ENCODE results near the gene C2orf76.
"Not testable (repeated sequence)": the region's sequence is repeated elsewhere in the genome, so short reads cannot be mapped to it uniquely, and the experiment has no call there.

Gene C2orf76

DNA sequence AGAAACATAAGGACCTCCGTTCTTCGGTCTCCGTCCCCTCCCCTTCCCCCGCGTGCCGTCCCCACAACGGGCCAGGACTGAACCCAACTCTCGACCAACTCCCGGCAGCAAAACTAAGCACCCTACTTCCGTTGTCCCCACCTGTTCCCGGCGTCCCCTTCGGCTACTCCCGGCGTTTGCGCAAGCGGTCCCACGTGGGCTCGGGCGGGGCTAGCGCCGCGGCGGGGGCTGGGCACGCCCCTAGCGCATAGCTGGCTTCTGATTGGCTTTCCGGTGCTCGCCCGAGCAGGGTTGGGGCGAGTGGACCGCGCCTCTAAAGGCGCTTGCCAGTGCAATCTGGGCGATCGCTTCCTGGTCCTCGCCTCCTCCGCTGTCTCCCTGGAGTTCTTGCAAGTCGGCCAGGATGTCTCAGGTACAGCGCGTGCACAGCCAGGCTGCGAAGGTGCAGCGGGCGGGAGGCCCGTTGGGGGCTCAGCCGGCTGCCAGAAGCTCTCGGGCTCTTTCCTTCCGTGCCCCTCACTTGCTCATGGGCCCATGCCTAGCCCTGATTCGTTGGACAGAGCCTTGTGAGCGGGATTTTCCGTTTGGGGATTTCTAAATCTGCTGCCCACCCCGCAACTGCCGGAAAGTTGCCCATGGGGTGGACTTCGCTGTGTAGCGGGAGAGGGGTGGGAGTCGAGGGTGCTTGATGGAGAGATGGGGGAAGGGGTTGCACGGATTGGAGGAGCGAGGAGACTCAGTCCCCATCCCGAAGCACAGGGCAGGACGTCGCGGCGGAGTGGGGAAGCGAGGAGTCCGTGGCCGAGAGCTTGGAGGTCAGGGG, at the start of gene C2orf76, which contains the start of gene DBI:
TSS of gene C2orf76 (minus strand) at position 186 of the 823 bp plus-strand sequence. CDS start 26,875 bp downstream, outside the sequence.
TSS of gene DBI (plus strand) at position 329 of the 823 bp plus-strand sequence. CDS start at position 404, 75 bp downstream.
- Mint-ChIP-seq H3K36me3 (ENCODE audit: insufficient read depth) (peaks cover 36% of the 10 kb centered on the region), H3K27me3 (no peaks in the 10 kb centered on the region), H3K4me1 (peaks cover 58% of the 10 kb centered on the region), H3K27ac (ENCODE audit: low read depth) (peak within 1 kb of the TSS; percentile 90), H3K9me3 (no peaks in the 10 kb centered on the region), H3K4me3 (peak within 1 kb of the TSS; percentile 99)
- ATAC-seq (replicated peaks; ENCODE audit: extremely low read depth, poor library complexity, severe bottlenecking) (peak; percentile 91), DNase-seq (ENCODE audit: low spot score in 2 of 2) (peak; percentile 83 to 85)

DNA sequence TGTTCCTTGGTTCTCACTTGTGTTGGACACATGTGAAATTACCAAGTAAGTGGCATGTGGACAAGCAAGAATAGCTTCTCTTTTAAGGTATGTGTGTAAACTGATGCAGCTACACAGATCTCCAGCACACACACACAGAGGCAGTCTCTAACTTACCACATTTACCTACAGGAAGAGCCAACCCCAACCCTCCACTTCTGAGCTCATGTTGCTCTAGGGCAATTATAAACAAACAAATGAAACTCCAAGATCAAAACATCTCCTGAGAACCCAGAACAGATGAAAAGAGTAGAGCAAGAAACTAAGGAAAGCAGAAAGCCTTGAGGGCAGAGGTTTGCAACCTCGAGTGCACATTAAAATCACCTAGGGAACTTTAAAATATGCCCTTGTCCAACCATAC, 49.0 kb upstream of the C2orf76 start:
- no peak for DNase-seq (ENCODE audit: low spot score in 2 of 2)
- H3K4me3 Mint-ChIP-seq: no peak overlapping the region
- peaks cover 40% of the 10 kb centered on the region for H3K27me3 Mint-ChIP-seq
- H3K4me1 Mint-ChIP-seq: no peaks in the 10 kb centered on the region
- H3K27ac Mint-ChIP-seq (ENCODE audit: low read depth): no peak overlapping the region
- H3K9me3 Mint-ChIP-seq: no peaks in the 10 kb centered on the region
- no peaks in the 10 kb centered on the region for H3K36me3 Mint-ChIP-seq (ENCODE audit: insufficient read depth)
- ATAC-seq (replicated peaks; ENCODE audit: extremely low read depth, poor library complexity, severe bottlenecking): no peak

DNA sequence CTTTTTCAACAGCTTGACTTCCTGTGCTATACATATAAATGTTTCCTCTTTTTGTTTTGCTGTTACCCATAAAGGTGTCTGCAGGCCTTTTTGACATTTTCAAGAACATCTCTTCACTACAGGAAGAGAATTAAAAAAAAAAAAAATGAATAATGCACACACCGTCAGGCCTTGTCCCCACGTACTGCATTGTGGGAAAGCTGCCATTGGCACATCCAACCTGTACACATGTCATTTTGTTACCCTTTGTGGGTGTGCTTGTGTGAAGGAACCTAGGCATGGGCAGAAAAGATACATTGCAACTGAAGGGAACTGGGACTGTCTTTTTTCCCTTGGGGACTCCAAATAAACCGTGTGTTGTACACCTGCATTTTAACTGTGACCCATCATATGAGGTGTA, 48.3 kb upstream of the C2orf76 start:
- H3K36me3 Mint-ChIP-seq (ENCODE audit: insufficient read depth): no peaks in the 10 kb centered on the region
- no peak overlapping the region for H3K27ac Mint-ChIP-seq (ENCODE audit: low read depth)
- DNase-seq (ENCODE audit: low spot score in 2 of 2) (no peak), ATAC-seq (replicated peaks; ENCODE audit: extremely low read depth, poor library complexity, severe bottlenecking) (no peak)
- H3K4me1 Mint-ChIP-seq: no peaks in the 10 kb centered on the region
- peaks cover 44% of the 10 kb centered on the region for H3K27me3 Mint-ChIP-seq
- H3K9me3 Mint-ChIP-seq: no peaks in the 10 kb centered on the region
- no peak overlapping the region for H3K4me3 Mint-ChIP-seq

DNA sequence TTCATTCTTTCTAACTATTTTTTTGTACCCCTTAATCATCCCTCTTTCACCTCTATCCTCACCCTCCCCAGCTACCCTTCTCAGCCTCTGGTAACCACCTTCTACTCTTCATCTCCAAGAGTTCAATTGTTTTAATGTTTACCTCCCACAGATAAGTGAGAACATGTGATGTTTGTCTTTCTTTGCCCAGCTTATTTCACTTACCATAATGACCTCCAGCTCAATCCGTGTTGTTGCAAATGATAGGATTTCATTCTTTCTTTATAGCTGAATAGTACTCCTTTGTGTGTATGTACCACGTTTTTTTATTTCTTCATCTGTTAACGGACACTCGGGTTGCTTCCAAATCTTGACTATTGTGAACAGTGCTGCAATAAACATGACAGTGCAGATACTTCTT, 42.9 kb upstream of the C2orf76 start:
- H3K27me3 Mint-ChIP-seq: peaks cover 35% of the 10 kb centered on the region
- H3K27ac Mint-ChIP-seq (ENCODE audit: low read depth): no peak overlapping the region
- no peaks in the 10 kb centered on the region for H3K36me3 Mint-ChIP-seq (ENCODE audit: insufficient read depth)
- H3K4me1 Mint-ChIP-seq: no peaks in the 10 kb centered on the region
- H3K9me3 Mint-ChIP-seq: no peaks in the 10 kb centered on the region
- ATAC-seq (replicated peaks; ENCODE audit: extremely low read depth, poor library complexity, severe bottlenecking) (no peak), DNase-seq (ENCODE audit: low spot score in 2 of 2) (no peak)
- no peak overlapping the region for H3K4me3 Mint-ChIP-seq

DNA sequence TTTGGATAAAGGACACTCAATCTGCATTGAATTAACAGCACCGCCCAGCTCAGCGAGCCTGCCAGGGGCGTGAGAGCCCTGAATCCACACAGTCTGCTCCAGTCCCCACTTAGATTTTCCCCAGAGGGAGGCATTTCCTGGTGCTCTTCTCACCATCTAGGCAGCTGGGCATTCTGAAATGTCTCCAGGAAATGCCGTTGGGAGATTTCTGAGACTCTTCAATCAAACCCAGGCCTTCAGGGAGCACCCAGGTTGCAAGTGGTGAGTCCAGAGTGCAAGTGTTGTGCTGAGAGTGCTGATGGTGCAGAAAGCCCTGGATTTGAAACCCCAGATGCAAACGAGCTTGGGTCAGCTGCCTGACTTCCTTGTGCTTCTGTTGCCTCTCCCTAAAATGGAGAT, 41.6 kb upstream of the C2orf76 start:
- Mint-ChIP-seq H3K4me3 (no peak overlapping the region), H3K27ac (ENCODE audit: low read depth) (no peak overlapping the region)
- no peak for ATAC-seq (replicated peaks; ENCODE audit: extremely low read depth, poor library complexity, severe bottlenecking)

DNA sequence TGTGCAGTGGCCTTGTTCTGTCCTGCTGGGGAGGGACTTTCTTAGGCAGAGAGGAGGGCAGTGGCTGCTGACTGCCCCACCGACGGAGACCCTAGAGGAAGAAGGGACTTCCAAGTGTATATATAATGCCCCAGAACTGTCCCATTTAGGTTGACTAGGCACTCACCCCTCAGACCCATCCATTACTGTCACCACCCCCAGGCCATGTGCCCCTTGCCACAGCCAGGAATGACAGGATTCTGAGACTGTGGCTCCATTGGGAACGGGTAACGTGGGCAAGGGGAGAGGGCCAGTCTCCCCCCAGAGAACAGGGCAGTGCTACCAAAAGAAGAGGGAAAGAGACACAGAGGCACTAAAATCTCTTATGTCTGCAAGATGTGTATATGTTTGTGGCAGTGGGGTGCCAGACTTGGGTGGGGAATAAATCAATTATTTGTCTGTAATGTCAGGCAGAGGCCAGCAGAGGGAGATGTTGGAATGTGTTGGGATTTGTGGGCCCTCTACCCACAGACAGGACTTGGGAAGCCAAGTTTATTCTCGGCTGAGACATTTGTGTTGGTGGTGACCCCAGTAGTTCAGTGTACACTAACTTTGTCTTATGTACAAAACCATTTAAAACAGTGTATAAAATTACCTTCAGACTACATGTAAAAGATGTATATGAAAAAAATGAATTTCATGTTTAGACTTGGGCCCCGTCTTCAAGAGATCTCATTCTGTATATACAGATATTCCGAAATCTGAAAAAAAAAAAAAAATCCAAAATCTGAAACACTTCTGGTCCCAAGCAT, 41.0 kb upstream of the C2orf76 start:
- H3K27me3 Mint-ChIP-seq: peaks cover 35% of the 10 kb centered on the region
- H3K36me3 Mint-ChIP-seq (ENCODE audit: insufficient read depth): no peaks in the 10 kb centered on the region
- H3K27ac Mint-ChIP-seq (ENCODE audit: low read depth): no peak overlapping the region
- no peak overlapping the region for H3K4me3 Mint-ChIP-seq
- H3K4me1 Mint-ChIP-seq: no peaks in the 10 kb centered on the region
- ATAC-seq (replicated peaks; ENCODE audit: extremely low read depth, poor library complexity, severe bottlenecking) (no peak), DNase-seq (ENCODE audit: low spot score in 2 of 2) (no peak)
- no peaks in the 10 kb centered on the region for H3K9me3 Mint-ChIP-seq

More for the DNA sequence above, 41.6 kb upstream of the C2orf76 start:
- Mint-ChIP-seq H3K4me1 (no peaks in the 10 kb centered on the region), H3K36me3 (ENCODE audit: insufficient read depth) (no peaks in the 10 kb centered on the region), H3K27me3 (peaks cover 35% of the 10 kb centered on the region), H3K9me3 (no peaks in the 10 kb centered on the region)
- DNase-seq (ENCODE audit: low spot score in 2 of 2): no peak

DNA sequence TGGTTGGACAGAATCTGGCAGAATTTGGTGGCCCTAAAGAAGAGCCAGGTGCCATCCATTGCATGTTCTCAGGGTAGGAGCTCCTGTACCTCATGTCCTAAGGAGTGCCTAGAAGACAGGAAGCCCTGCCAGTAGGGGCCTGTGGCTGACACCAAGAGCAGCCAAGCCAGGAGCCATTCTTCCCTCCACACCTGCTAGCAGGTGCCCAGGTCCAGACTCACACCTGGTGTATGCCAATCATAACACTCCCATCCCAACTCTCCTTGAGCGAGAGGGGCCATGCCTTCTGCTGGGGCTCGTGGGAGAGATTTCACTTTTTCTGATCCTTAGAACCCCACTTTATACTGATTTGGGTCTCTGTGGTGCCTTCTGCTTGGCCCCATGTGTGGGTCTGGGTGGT, 38.5 kb upstream of the C2orf76 start:
- ATAC-seq (replicated peaks; ENCODE audit: extremely low read depth, poor library complexity, severe bottlenecking) (no peak), DNase-seq (ENCODE audit: low spot score in 2 of 2) (no peak)
- Mint-ChIP-seq H3K4me3 (no peak overlapping the region), H3K27ac (ENCODE audit: low read depth) (no peak overlapping the region), H3K36me3 (ENCODE audit: insufficient read depth) (no peaks in the 10 kb centered on the region), H3K4me1 (no peaks in the 10 kb centered on the region), H3K27me3 (peaks cover 19% of the 10 kb centered on the region), H3K9me3 (no peaks in the 10 kb centered on the region)

DNA sequence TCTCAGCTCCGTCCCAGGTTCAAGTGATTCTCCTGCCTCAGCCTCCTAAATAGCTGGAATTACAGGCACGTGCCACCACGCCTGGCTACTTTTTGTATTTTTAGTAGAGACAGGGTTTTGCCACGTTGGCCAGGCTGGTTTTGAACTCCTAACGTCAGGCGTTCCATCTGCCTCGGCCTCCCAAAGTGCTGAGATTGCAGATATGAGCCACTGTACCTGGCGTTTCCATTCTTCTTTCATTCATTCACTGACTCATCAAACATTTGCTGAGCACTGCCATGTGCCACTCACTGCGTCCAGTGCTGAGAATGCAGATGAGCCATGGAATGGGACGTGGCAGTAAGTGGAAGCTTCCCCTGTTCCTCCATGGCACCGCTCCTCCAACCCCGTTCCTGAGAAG, 37.0 kb upstream of the C2orf76 start:
- not testable (repeated sequence) for H3K9me3 Mint-ChIP-seq; H3K27ac Mint-ChIP-seq (ENCODE audit: low read depth); H3K36me3 Mint-ChIP-seq (ENCODE audit: insufficient read depth); ATAC-seq (replicated peaks; ENCODE audit: extremely low read depth, poor library complexity, severe bottlenecking); H3K4me1 Mint-ChIP-seq; H3K4me3 Mint-ChIP-seq; DNase-seq (ENCODE audit: low spot score in 2 of 2)
- H3K27me3 Mint-ChIP-seq: peaks cover 30% of the 10 kb centered on the region

DNA sequence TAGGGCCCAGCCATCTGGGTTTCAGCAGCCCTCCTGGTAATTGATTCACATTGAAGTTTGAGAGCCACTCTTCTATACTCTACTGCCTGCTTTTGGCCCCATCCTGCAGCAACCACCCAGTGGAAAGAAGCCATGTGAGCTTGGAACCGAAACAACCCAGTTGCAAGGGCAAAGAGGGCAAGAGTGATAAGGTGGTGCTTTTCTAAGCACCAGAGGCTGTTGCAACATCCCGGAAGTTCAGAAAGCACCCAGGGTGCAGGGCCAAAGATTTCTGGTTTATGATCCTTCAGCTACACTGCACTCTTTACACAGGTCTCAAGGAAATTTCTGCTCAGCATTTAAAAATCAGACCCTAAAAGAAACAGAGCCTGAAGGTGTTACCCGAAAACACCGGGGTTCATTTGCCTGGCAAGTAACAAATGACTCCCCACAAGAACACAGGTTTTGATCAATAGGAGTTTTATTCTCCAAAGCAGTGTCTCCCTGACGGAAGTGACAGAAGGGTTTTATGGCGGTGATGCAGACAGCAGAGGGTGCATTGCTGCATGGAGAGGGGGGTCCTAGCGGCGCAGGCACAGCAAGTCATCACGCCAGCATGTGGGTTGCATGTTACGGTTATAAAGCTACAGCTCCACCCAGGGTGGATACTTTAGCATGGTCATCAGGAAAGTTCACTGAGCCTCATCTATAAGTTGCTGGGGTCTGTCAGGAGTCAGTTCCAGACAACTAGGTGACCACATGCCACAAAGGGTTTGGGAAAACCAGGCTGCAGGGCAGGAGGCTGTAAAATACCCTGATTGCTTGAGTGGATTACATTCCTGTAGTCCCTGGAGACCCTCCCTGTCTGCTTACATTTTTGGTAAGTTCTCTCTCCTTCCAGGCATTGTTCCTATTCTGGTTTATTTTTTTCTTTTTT, 36.3 kb upstream of the C2orf76 start:
- H3K4me1 Mint-ChIP-seq: peaks cover 5% of the 10 kb centered on the region
- peaks cover 37% of the 10 kb centered on the region for H3K27me3 Mint-ChIP-seq
- no peak overlapping the region for H3K27ac Mint-ChIP-seq (ENCODE audit: low read depth)
- ATAC-seq (replicated peaks; ENCODE audit: extremely low read depth, poor library complexity, severe bottlenecking) (no peak), DNase-seq (ENCODE audit: low spot score in 2 of 2) (no peak)
- H3K4me3 Mint-ChIP-seq: no peak overlapping the region
- H3K9me3 Mint-ChIP-seq: no peaks in the 10 kb centered on the region
- no peaks in the 10 kb centered on the region for H3K36me3 Mint-ChIP-seq (ENCODE audit: insufficient read depth)

DNA sequence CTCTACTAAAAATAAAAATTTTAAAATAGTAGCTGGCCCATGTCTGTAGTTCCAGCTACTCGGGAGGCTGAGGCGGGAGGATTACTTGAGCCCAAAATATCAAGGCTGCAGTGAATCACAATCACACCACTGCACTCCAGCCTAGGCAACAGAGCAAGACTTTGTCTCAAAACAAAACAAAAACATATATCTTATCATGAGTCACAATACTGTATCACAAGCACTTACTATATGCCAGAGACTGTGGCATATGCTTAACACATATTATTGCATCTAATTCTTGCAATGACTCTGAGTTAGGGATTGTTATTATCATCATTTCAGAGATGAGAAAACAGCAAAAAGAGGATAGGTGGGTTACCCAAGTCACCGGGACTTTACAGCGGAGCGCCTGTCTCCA, 35.5 kb upstream of the C2orf76 start:
- H3K27me3 Mint-ChIP-seq: peaks cover 32% of the 10 kb centered on the region
- H3K27ac Mint-ChIP-seq (ENCODE audit: low read depth): no peak overlapping the region
- no peak overlapping the region for H3K4me3 Mint-ChIP-seq
- ATAC-seq (replicated peaks; ENCODE audit: extremely low read depth, poor library complexity, severe bottlenecking): no peak
- DNase-seq (ENCODE audit: low spot score in 2 of 2): no peak
- H3K9me3 Mint-ChIP-seq: no peaks in the 10 kb centered on the region
- peaks cover 5% of the 10 kb centered on the region for H3K4me1 Mint-ChIP-seq
- H3K36me3 Mint-ChIP-seq (ENCODE audit: insufficient read depth): no peaks in the 10 kb centered on the region

DNA sequence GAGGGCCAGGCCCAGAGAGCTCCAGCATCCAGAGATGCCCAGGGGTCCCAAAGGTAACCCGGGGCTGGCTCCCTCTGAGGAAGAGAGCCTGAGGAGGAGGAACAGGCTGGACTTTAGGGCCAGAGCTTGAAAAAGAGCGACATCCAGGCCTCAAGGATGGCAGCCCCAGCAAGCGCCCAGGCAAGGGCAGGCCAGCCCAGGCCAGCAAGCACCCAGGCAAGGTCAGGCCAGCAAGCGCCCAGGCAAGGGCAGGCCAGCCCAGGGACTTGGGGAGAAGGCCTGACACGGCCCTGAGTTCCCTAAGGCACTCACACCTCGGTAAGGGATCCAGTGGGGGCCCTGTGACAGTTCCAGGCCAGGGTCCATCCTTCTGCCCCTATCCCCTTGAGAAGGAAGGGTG, 30.6 kb upstream of the C2orf76 start:
- H3K27me3 Mint-ChIP-seq: peaks cover 22% of the 10 kb centered on the region
- DNase-seq (ENCODE audit: low spot score in 2 of 2) (no peak), ATAC-seq (replicated peaks; ENCODE audit: extremely low read depth, poor library complexity, severe bottlenecking) (no peak)
- H3K4me3 Mint-ChIP-seq: no peak overlapping the region
- H3K27ac Mint-ChIP-seq (ENCODE audit: low read depth): no peak overlapping the region
- H3K4me1 Mint-ChIP-seq: peaks cover 5% of the 10 kb centered on the region
- peaks cover 2% of the 10 kb centered on the region for H3K36me3 Mint-ChIP-seq (ENCODE audit: insufficient read depth)
- H3K9me3 Mint-ChIP-seq: no peaks in the 10 kb centered on the region

Data from central memory CD8-positive, alpha-beta T cell (primary cell).